GM12892 (cell line): ENCODE results near the gene KRT36.

Experiments
- POLR2A ChIP-seq: IDR thresholded peaks from 2 replicates; pipeline ENCODE4 v1.6.1; 2011; ENCODE audit warnings: low read depth, low read length, control low read depth
- POLR2AphosphoS5 ChIP-seq: IDR thresholded peaks from 2 replicates; pipeline ENCODE4 v1.6.1; 2011; ENCODE audit warnings: low read depth, low read length, control low read depth
- TAF1 ChIP-seq: IDR thresholded peaks from 2 replicates; pipeline ENCODE4 v1.6.1; 2011; ENCODE audit warnings: low read depth, mild to moderate bottlenecking, control low read depth, low read length, borderline replicate concordance

GRCh38 chr17:41511116-41511515, 21.4 kb upstream of the KRT36 start:
- TF ChIP-seq POLR2A (no peak), POLR2AphosphoS5 (no peak), TAF1 (no peak)
